ENCODE results near the gene PIANP.
A peak's percentile ranks its signal among the peaks of the same experiment; 100 is the strongest.

PIANP gene

GRCh38 chr12:6703631-6704030, 3.0 kb upstream of the PIANP start:
- DNase-seq (ENCODE audit: low read depth) = no peak

DNA sequence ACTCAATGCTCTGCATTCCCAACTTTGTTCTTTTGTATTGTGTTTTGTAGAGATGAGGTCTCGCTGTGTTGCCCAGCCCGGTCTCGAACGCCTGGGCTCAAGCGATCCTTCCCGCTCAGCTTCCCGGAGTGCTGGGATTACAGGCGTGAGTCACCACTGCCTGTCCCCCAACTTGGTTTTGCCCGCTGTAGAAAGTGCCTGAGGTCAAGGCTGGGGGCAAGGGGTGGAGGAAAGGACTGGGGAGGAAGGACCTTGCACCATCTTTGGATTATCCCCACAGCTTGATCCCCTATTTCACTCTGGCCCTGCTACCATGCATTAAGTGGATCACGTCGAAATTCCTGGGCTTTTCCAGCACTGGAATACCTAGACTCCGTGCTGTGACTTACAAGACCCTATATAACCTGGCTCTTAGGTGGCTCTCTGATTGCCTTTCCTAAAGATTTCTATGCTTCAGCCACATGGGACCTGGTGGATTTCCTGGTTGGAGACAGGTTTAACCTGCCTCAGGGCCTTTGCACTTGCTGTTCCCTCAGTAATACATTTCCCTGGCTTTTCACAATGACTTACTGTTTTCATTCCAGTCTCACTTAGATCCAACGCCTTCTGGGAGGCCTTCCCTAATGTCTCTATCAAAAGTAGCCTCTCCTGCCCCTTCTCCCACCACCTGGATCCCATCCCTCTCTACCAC, 608 bp upstream of the PIANP start:
- no peak for DNase-seq (ENCODE audit: low read depth)

DNA sequence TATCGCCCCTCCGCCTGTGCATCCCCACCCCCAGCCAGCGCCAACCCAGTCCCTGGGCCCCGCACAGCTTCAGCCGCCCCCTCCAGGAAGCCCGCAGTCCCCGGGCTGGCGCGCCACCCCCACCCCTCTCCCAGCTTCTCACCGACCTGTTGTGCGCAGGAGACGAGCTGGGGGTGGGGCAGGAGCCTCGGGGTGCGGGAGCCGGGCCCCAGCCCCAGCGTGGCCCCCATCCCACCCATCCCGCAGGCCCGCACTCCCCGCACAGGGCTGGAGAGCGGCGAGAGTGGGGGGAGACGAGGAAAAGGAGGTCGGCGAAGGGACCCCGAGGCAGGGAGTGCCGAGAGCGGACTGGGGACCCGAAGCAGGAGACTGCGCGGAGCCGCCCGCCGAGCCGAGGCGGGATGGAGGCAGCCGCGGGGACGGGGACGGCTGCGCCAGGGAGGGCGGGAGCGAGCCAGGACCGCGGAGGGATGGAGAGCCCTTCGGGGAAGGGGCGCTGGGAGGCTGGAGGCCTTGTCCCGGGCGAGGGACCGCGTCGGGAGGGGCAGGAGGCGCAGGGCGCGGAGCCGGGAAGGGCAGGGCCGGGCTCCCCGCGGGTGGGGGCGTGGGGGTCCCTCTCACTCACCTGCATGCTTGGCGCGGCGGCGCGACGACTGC, 498 bp downstream of the PIANP start:
- DNase-seq (ENCODE audit: low read depth) = no peak

DNA sequence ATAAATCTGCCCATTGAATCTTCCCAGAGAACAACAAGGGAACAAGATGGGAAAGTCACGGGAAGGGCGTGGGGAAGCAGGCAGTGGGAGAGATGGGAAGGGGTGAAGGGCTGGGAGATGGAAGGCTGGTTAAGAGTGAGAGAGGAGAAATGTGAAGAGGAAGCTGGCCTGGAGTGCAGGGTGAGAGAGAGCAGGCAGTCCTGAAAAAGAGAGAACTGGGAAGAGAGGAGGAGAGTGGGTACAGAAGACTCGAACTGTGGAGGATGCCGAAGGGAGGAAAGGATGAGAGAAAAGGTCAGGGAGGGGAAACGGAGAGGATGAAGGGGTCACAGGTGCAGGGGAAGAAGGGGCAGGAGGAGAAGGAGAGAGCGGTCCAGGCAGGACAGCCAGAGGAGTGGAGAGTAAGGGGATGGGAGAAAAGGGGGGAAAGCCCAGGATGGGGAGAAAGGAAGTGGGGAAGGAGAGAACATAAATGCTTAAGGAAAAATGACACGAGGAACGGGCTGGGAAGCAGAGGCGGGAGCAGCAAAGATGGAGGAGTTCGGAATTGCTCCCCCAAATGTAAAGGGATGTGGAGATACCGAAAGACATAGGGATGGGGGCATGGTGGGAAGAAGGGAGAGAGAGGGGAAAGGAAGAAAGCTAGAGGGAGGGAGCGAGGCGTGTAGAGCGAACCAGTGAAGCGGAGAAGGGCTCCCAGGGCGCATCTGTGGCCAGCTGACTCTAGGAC, 1.2 kb downstream of the PIANP start:
- DNase-seq (ENCODE audit: low read depth) = no peak

GRCh38 chr12:6698352-6699046, 2.1 kb downstream of the PIANP start:
- no peak for DNase-seq (ENCODE audit: low read depth)

GRCh38 chr12:6697584-6698351, 2.8 kb downstream of the PIANP start:
- DNase-seq (ENCODE audit: low read depth) = no peak

- no peak for DNase-seq (ENCODE audit: low read depth)
Observed at GRCh38 chr12:6696690-6697583, 3.7 kb downstream of the PIANP start.

- DNase-seq (ENCODE audit: low read depth) = no peak
Observed at GRCh38 chr12:6695313-6696045, 5.1 kb downstream of the PIANP start.

- no peak for DNase-seq (ENCODE audit: low read depth)
Observed at GRCh38 chr12:6694701-6695100, 5.9 kb downstream of the PIANP start.

DNA sequence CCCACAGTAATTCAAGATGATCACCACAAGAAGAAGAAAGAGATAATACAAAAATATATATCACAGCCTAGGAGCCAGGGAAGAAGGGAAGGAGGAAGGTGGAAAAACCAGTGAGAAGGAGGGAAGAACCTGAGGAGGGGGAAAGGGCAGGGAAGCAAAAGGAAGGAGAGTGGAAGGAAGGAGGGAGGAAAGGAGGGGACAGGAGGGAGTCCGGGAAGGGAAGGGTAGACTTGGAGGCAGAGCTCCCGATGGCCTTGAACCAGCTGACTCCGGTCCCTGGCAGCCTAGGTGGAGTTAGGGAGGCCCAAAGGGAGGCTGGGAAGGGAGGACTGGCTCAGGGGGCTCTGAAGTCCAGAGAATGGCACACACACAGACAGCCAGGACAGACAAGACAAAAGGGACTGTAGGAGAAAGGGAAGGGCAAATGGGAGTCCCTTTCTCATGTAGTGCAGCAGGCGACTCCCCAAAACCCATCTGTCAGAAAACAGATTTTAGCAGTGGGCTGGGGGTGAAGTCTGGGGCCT, 6.7 kb downstream of the PIANP start:
- no peak for DNase-seq (ENCODE audit: low read depth)

- no peak for DNase-seq (ENCODE audit: low read depth)
Observed at GRCh38 chr12:6692888-6693287, 7.7 kb downstream of the PIANP start.

GRCh38 chr12:6691473-6691872, 9.1 kb downstream of the PIANP start:
- DNase-seq (ENCODE audit: low read depth) = no peak

DNA sequence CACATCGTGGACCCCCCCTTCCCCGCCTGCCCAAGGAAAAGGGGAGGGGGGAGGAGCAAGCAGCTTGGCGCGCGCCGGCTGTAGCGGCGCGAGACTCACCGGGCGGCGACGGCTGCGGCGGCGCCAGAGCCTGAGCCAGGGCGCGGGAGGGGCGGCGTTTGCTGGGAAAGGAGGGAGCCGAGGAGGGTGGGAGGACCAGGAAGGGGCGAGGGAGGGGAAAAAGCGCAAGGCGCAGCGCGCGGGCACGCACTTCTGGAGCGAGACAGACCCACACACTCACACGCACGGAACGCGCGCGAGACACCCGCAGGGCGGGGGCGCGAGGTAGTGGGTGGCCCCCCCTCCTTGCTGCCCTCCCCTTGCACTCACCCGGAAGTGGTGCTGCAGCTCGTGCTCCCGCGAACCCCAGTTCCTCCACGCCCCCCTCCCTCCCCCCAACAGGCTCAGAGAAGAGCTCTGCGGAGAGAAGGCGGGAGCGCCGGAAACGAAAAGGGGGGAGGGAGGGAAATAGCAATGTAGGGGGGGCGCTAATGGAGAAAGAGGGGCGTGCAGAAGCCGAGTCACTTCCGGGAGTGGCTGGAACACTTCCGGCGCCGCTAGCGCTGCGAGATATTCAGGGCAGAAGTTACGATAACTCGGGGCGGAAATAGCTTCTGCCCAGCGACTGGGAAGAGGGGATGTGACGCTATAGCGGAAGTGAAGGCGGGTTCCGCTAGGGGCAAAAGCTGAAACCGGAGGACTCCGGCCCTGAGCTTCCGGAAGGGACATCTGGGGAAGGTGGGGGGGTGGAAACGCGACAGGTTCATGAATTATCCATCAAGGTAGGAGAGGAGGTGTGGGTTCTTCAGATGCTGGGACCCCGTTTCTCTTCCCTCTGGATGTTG, 11.4 kb downstream of the PIANP start, which contains the start of gene ZNF384:
Gene ZNF384 (minus strand): TSS at position 377 of the 884 bp plus-strand sequence. CDS start 9,855 bp downstream, outside the sequence.
- peak; percentile 92 for DNase-seq (ENCODE audit: low read depth)

GRCh38 chr12:6688543-6688998, 12.0 kb downstream of the PIANP start:
- DNase-seq (ENCODE audit: low read depth) = peak; percentile 28

- DNase-seq (ENCODE audit: low read depth) = no peak
Observed at GRCh38 chr12:6685814-6686213, 14.8 kb downstream of the PIANP start.

GRCh38 chr12:6684609-6685008, 16.0 kb downstream of the PIANP start:
- DNase-seq (ENCODE audit: low read depth) = no peak

- no peak for DNase-seq (ENCODE audit: low read depth)
Observed at GRCh38 chr12:6676962-6677361, 23.7 kb downstream of the PIANP start.

GRCh38 chr12:6672143-6672542, 28.5 kb downstream of the PIANP start:
- DNase-seq (ENCODE audit: low read depth) = no peak
